Heart left ventricle (tissue), 16 donors: ENCODE results near the gene CAMK2B. TPM values are rescaled to one million over a fixed set of nuclear protein-coding genes. Genes with fewer than 3 reads are reported as not detected.

Source experiments
- ATAC-seq, 4 donors: fragments of 200-7000 bp; cut with Tn5 transposase; one replicate each; pipeline ENCODE4 v1.9.1; 2020 to 2022; ENCODE audit warnings: moderate library complexity in 4 of 4, mild to moderate bottlenecking in 3 of 4, moderate number of reproducible peaks in 1 of 4
- DNase-seq, 5 donors: peaks; one replicate each; pipeline ENCODE4 v3.0.0-alpha.2; 2020
- H3K27ac ChIP-seq, 12 donors: fragments of 200-600 bp; sonication (generic) in 4 of 12; one replicate each; pipeline versions ENCODE4 v1.5.0 to v1.8.0; 2016 to 2022; ENCODE audit warnings: mild to moderate bottlenecking in 2 of 12
- H3K27me3 ChIP-seq, 9 donors: fragments of 200-600 bp; sonication (generic) in 2 of 9; one replicate each; pipeline versions ENCODE4 v1.5.1 to v1.8.0; 2016 to 2022; ENCODE audit warnings: mild to moderate bottlenecking in 3 of 9
- H3K36me3 ChIP-seq, 9 donors: fragments of 200-600 bp; sonication (generic) in 2 of 9; one replicate each; pipeline versions ENCODE4 v1.5.0 to v1.8.0; 2018 to 2022; ENCODE audit warnings: mild to moderate bottlenecking in 2 of 9
- H3K4me1 ChIP-seq, 12 donors: fragments of 200-600 bp; sonication (generic) in 4 of 12; one replicate each; pipeline versions ENCODE4 v1.5.0 to v1.8.0; 2016 to 2022; ENCODE audit warnings: mild to moderate bottlenecking in 3 of 12
- H3K4me3 ChIP-seq, 12 donors: fragments of 200-600 bp; sonication (generic) in 4 of 12; one replicate each; pipeline versions ENCODE4 v1.5.0 to v1.8.0; 2017 to 2022; ENCODE audit warnings: mild to moderate bottlenecking in 9 of 12, moderate library complexity in 4 of 12
- H3K9me3 ChIP-seq, 12 donors: fragments of 200-600 bp; sonication (generic) in 4 of 12; one replicate each; pipeline versions ENCODE4 v1.5.0 to v1.8.0; 2016 to 2022; ENCODE audit warnings: mild to moderate bottlenecking in 1 of 12
- CTCF ChIP-seq, 12 donors: fragments of 200-600 bp; sonication (generic) in 4 of 12; IDR thresholded peaks; one replicate each; pipeline versions ENCODE4 v1.5.0 to v1.8.0; 2018 to 2022; ENCODE audit warnings: antibody characterized with exemption in 12 of 12, mild to moderate bottlenecking in 5 of 12
- POLR2A ChIP-seq, 2 donors: fragments of 450-650 bp; IDR thresholded peaks; one replicate each; pipeline ENCODE4 v1.6.1; 2017; ENCODE audit warnings: antibody characterized with exemption in 2 of 2, mild to moderate bottlenecking in 2 of 2, moderate library complexity in 2 of 2
- WGBS, 4 donors: extraction: QIAGEN DNeasy Blood & Tissue Kit in 2 of 4; methylation state at CpG; one replicate each; pipeline versions ENCODE4 v1.1.5 to v1.1.7; 2013 to 2018; 5-methylcytosine and 5-hydroxymethylcytosine counted together
- intact Hi-C, 10 donors: fragments of 100-400 bp; cut with DNase I; formaldehyde crosslinking; loops; one replicate each; pipeline versions ENCODE4 v1.11.1 to v1.14.2; 2022
- polyA plus RNA-seq, 2 donors: library from polyadenylated mRNA; stranded (reverse); fragments of 200-250 nt; gene quantifications; one replicate each; pipeline ENCODE4 v1.2.3, GENCODE V29; 2013
- total RNA-seq, 9 donors: library from RNA; depleted of rRNA in 2 of 9; stranded (reverse); fragments of >200 nt in 2 of 9; fragmentation: NEBNext Ultra II Directional in 3 of 9; extraction: Animal tissue kit (Norgen Biotek cat#: 25700) in 3 of 9; gene quantifications; one replicate each; pipeline versions ENCODE4 v1.1.0 to v1.2.4, GENCODE V29; 2016 to 2023
- donor health status: ischemic (EF 13 %, LVEDD 7.1; RV severe dilation, severe dysfunction).
- donor health status: healthy with polysubstance abuse.
- donor health status: DM: no; HTN: yes; CAD: no.
- donor health status: DM: no; HTN: no; CAD: no.
- donor health status: ischemic (EF 25% LVEDD 6.9; RV normal size, moderate dysfunction).
- donor health status: ischemic (EF 25% LVEDD 5.7; RV mildly dilated, moderate dysfunction).
- donor health status: healthy.
- donor health status: DM: yes; HTN: yes; CAD: no.
- donor health status: ischemic (EF 35%, LVEDD 5.7; RV mildly dilated, moderate dysfunction).
- donor health status: nonischemic (EF 11% LVEDD 7.7; RV severe dilation, severe dysfunction).
- donor health status: DM: yes; HTN: yes; CAD: no.
- donor health status: PGD.
- donor health status: ischemic (EF 29% LVEDD 5.4; RV normal size, mild dysfunction).
- donor health status: nonischemic (EF 23%, LVEDD 6.1; RV moderate dilation, normal function).

CAMK2B gene
- total and polyA plus RNA-seq, 11 donors: 35.7 to 141 (median 103) TPM

DNA sequence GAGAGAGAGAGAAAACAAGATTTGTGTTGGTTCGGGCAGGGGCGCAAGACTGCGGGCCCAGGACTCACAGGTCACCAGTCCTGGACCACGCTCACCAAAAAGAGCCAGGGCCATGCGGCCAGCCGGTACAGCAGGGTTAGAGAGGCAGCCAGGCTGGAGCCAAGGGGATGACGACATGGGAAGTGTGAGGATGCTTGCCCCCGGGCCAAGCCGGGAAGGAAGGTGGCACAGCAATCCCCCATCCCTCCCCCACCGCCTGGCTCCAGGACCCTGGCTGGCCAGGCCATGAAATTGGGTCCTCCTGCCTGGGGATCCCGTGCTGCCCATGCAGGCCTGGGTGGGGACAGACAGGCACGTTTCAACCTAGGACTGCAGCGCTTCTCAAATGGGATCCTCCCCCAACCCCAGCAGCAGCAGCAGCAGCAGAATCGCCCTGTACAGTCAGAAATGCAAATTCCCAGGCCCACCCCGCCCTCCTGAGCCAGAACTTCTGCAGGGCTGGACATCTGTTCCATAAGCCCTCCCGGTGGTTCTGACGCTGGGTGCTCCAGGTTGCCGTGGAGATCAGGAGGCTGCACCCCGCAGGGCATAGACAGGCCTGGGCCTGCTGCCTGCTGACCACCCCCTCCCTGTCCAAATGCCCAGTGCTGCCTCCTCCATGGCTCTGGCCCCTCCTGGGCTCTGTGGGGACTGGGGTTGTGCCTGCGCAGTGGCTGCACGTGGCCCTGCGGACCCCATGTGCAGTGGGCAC is 89.6 kb downstream of the CAMK2B start:
- Histone ChIP-seq H3K4me1 (peaks cover 0 to 6% (median 0%) of the 10 kb centered on the region in 12 donors), H3K4me3 (no peak overlapping the region), H3K27ac (no peak overlapping the region), H3K36me3 (peaks cover 0 to 7% (median 0%) of the 10 kb centered on the region in 9 donors), H3K27me3 (no peaks in the 10 kb centered on the region), H3K9me3 (no peaks in the 10 kb centered on the region)
- intact Hi-C loops: loop anchor here in 1 of 10 donors (10.0 kb wide), 1 partner anchor 329 kb away; no protein-coding TSS in a partner anchor
- TF ChIP-seq POLR2A (IDR thresholded peaks at IDR 0.05) (no peak), CTCF (IDR thresholded peaks at IDR 0.05) (no peak)
- DNase-seq (no peak), ATAC-seq (no peak)
- 65 to 76% (median 70%) methylated on average over 14 to 22 of the region's 22 CpGs for WGBS, 4 donors

DNA sequence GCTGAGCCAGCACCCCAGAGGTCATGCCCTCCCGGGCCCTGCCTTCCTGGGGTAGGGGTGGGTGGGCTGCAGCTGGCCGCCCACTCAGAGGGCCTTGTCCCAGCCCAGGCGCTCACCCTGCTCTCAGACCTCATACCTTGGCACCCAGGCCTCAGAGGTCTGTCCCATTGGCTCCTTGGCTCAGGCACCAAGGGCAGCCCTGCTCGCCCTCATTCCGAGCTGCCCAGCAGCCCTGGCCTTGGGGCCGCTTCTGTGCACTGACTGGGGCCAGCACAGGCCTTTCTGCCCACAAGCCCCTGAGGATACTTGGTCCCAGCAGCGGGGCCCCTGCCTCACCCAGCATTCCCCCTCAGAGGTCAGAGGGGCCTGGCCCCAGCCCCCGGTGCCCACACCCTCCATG is 90.3 kb downstream of the CAMK2B start:
- Histone ChIP-seq H3K36me3 (peaks cover 0 to 7% (median 0%) of the 10 kb centered on the region in 9 donors), H3K27me3 (no peaks in the 10 kb centered on the region), H3K4me3 (no peak overlapping the region), H3K4me1 (peaks cover 0 to 6% (median 0%) of the 10 kb centered on the region in 12 donors), H3K27ac (no peak overlapping the region), H3K9me3 (no peaks in the 10 kb centered on the region)
- no peak for ATAC-seq
- 82 to 93% (median 89%) methylated on average over 3 to 8 of the region's 8 CpGs for WGBS, 4 donors
- intact Hi-C loops: loop anchor here in 1 of 10 donors (10.0 kb wide), 1 partner anchor 330 kb away; no protein-coding TSS in a partner anchor
- no peak for DNase-seq
- TF ChIP-seq POLR2A (IDR thresholded peaks at IDR 0.05) (no peak), CTCF (IDR thresholded peaks at IDR 0.05) (no peak)

DNA sequence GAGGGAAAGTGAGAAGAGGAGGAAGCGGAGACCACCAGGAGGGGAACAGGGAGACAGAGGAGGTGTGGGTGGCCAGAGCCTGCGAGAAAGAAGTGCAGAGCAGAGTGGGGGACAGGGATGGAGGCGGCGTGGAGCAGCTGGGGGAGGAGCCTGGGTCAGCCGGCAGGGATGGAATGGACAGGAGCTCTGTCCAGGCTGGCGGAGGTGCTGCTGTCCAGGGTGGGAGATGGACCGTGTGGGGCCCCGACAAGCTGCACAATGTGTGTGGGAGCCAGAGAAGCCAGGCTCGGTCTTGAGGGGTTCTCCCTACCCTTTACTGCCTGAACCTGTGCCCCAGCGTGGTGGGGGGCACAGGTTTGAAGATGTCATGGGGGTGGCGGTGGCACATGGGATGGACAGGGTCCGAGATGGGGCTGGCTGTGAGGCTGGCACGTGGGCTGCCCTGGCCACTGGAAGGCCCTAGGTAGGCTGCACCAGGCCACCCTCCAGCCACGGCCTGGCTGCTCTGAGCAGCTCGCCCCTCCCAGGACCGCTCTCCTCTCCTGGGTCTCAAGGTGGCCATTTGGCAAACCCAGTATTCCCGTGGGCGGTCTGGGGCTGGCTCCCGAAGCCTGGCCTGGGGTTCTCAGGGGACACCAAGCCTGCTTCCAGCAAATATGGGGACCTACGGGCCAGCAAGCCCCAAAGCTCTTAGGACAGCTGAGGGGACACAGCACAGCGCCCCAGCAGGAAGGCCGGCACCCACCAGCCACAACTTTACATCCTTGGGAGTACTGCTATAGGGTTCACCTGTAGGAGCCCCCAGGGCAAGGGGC is 92.3 kb downstream of the CAMK2B start:
- peaks cover 0 to 6% (median 0%) of the 10 kb centered on the region in 12 donors for H3K4me1 ChIP-seq
- no peak for TF ChIP-seq CTCF (IDR thresholded peaks at IDR 0.05)
- no peak for TF ChIP-seq POLR2A (IDR thresholded peaks at IDR 0.05)
- ATAC-seq (no peak), DNase-seq (no peak)
- H3K36me3 ChIP-seq: peaks cover 0 to 3% (median 0%) of the 10 kb centered on the region in 9 donors
- H3K9me3 ChIP-seq: no peaks in the 10 kb centered on the region
- H3K4me3 ChIP-seq: no peak overlapping the region
- H3K27me3 ChIP-seq: no peaks in the 10 kb centered on the region
- WGBS, 4 donors: 70 to 80% (median 74%) methylated on average over 13 to 22 of the region's 22 CpGs
- intact Hi-C loops: loop anchor here in 2 of 10 donors (5.0 to 10.0 kb wide), 2 partner anchors 329 to 332 kb away; no protein-coding TSS in a partner anchor
- no peak overlapping the region for H3K27ac ChIP-seq

DNA sequence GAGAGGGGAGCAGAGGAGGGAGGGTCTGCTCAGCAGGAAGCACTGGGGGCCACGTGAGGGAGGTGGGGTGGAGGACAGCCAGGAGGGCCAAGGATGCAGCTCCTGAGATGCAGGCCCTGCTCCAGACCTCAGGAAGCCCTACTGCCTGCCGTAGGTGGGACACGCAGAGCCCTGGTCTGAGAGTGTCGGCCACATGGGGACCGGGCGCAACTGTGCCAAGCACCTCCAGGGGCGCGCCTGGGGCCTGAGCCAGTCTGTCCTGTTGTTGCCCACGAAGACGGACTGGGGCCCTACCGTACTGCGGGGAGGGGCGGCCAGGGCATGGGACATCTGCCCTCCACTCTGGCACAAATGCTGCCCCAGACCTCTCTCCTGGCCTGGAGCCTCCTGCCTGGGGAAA is 93.0 kb downstream of the CAMK2B start:
- H3K4me1 ChIP-seq: peaks cover 0 to 6% (median 0%) of the 10 kb centered on the region in 12 donors
- H3K27ac ChIP-seq: no peak overlapping the region
- H3K9me3 ChIP-seq: no peaks in the 10 kb centered on the region
- no peak overlapping the region for H3K4me3 ChIP-seq
- TF ChIP-seq POLR2A (IDR thresholded peaks at IDR 0.05) (no peak), CTCF (IDR thresholded peaks at IDR 0.05) (no peak)
- ATAC-seq: no peak
- intact Hi-C loops: loop anchor here in 2 of 10 donors (5.0 to 10.0 kb wide), 2 partner anchors 330 to 332 kb away; no protein-coding TSS in a partner anchor
- H3K27me3 ChIP-seq: no peaks in the 10 kb centered on the region
- peaks cover 0 to 3% (median 0%) of the 10 kb centered on the region in 9 donors for H3K36me3 ChIP-seq
- 81 to 87% (median 86%) methylated on average over 12 to 13 of the region's 13 CpGs for WGBS, 4 donors
- DNase-seq: no peak
